ENCODE data around the gene ZNF670.

ZNF670 gene

DNA sequence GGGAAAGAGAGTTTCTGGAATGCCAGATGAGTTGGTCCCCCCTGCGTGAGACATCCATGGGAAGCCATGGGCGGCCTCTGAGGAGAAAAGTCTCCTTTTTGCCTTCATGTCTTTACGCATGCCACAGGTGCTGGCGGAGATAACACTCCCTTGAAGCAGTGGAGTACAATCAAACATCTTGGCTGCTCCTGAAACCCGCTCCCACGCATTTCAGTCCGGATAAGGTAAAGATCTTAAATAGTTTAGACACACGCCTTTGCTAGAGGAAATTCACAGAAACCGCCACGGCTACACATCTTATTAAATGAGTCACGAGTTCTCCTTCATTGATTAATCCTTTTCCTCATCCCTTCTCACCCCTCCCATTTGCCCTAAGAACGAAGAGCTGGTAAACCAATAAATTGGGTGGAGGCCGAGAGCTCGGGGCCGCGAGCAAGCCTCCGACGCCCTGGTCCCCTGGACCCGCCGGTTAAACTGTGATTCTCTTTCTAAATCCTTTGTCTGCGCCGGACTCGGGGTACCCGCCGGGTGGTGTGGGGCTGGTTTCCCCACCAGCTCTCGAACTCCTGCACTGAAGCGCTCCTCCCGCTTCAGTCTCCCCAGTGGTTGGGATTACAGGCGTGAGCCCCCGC is 32.1 kb upstream of the ZNF670 start:
- peak overlapping the region; percentile 90 for H3K27ac ChIP-seq

DNA sequence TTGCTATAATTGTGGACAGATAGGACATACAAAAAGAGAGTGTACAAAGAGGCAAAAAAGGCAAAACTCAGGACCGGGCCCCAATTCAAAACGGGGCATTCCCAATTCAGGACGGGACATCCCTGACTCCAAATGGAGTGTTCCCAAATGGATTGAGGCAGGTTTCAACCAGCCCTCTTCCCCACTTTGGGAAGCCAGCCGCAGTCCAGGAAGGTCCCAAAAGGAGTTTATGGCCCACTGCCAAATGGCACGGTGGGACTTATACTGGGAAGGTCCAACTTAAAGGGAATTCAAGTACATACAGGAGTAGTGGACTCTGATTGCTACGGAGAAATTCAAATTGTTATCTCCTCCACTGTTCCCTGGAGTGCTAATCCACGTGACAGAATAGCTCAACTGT is 29.1 kb upstream of the ZNF670 start:
- TF ChIP-seq CTCF (conservative IDR thresholded peaks at IDR 0.05): no peak

More for the DNA sequence above, 32.1 kb upstream of the ZNF670 start:
- no peak for TF ChIP-seq CTCF (conservative IDR thresholded peaks at IDR 0.05)

GRCh38 chr1:247105966-247106365 is 27.4 kb upstream of the ZNF670 start:
- TF ChIP-seq CTCF (conservative IDR thresholded peaks at IDR 0.05): no peak
- no peak overlapping the region for H3K27ac ChIP-seq

More for the DNA sequence above, 29.1 kb upstream of the ZNF670 start:
- H3K27ac ChIP-seq: no peak overlapping the region

- TF ChIP-seq CTCF (conservative IDR thresholded peaks at IDR 0.05): no peak
- peak overlapping the region; percentile 90 for H3K27ac ChIP-seq
Observed at GRCh38 chr1:247104965-247105364, 26.4 kb upstream of the ZNF670 start.

- no peak for TF ChIP-seq CTCF (conservative IDR thresholded peaks at IDR 0.05)
- H3K27ac ChIP-seq: peak within 1 kb of the TSS; percentile 90
Observed at GRCh38 chr1:247103859-247104591, 25.4 kb upstream of the ZNF670 start, which contains the start of gene ZNF669. Gene ZNF669 (minus strand): TSS chr1:247104356. CDS start chr1:247104199, 157 bp downstream.

DNA sequence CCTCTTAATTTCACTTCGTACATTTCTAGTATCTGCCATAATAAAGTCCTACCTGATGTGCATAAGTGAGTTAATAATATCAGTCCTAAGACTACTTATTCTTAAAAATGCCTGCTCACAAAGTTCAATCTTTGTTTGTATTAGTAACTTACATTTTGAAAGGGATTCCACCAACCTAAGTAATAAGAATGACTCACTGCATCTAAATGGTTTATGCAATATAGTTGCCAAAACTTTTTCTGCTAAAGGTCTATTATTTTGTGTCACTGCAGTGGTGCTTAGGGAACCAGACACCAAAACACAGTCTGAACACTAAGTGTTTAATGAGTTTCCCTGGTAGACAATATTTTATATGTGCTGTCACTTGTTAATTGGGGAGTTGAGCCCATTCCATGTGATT is 23.8 kb upstream of the ZNF670 start:
- no peak for TF ChIP-seq CTCF (conservative IDR thresholded peaks at IDR 0.05)
- H3K27ac ChIP-seq: no peak overlapping the region

- TF ChIP-seq CTCF (conservative IDR thresholded peaks at IDR 0.05): no peak
- H3K27ac ChIP-seq: no peak overlapping the region
Observed at GRCh38 chr1:247100676-247101279, 22.2 kb upstream of the ZNF670 start.

Data from VCaP (cell line).